ENCODE measurements around the gene PRKCZ.

Gene PRKCZ

DNA sequence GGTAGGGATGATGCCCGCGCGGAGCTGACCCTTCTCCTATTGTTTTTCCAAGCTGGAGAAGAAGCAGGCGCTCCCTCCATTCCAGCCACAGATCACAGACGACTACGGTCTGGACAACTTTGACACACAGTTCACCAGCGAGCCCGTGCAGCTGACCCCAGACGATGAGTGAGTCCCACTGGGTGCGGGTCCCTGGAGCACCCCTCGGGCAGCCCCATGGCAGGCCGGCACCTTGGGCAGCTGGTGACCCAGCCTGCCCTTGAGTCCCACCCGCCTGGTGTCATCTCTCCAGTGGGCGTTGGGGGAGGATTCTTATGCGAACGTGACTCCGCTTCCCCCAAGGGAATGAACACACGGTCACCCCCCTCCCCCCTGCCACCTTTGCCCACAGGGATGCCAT is 134.3 kb downstream of the PRKCZ start:
- DNase-seq, result no peak

DNA sequence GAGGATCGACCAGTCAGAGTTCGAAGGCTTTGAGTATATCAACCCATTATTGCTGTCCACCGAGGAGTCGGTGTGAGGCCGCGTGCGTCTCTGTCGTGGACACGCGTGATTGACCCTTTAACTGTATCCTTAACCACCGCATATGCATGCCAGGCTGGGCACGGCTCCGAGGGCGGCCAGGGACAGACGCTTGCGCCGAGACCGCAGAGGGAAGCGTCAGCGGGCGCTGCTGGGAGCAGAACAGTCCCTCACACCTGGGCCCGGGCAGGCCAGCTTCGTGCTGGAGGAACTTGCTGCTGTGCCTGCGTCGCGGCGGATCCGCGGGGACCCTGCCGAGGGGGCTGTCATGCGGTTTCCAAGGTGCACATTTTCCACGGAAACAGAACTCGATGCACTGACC is 134.7 kb downstream of the PRKCZ start:
- DNase-seq, result no peak

DNA sequence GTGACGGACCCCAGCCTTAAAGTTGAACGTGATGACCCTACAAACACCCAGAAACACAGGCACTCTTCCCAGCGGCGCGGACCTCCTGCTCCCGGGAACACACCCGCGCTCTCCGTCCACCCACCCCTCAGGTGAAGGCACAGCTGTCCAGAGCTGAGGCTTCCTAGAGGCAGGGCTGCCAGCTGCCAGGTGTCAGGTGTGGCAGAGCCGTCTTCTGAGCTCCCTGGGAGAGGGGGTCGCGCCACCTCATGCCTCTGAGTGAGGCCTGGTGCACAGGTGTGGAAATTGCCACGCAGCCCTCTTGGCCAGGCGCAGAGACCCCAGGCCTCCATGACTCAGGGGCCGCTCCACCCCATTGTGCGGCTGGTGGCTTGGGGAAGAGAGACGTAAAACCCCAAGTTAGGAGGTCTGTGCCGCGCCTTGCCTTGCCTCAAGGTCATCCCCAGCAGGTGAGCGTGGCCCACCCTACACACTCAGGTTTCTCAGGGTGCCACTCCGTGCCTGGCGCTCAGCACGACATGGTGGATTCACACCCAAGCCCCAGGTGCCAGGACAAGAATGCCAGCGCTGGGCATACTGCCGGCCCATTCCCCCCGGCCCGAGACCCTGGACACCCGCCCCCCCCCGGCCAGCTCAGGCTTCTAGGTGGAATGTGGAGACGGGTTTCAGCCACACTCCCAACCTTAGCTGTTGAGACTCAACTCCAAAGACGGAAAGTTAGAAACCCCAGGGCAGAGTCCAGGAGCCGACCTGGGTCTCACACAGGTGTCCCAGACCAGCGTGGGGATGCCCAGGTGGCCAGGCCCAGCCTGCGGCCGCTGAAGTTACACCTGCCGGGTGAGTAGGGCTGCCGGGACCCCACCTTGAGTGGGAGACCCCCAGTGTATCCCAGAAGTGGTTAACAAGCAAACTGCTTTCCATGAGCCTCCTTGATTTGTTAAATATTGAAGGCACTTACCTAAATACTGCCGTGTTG is 136.0 kb downstream of the PRKCZ start:
- no peak for DNase-seq

DNA sequence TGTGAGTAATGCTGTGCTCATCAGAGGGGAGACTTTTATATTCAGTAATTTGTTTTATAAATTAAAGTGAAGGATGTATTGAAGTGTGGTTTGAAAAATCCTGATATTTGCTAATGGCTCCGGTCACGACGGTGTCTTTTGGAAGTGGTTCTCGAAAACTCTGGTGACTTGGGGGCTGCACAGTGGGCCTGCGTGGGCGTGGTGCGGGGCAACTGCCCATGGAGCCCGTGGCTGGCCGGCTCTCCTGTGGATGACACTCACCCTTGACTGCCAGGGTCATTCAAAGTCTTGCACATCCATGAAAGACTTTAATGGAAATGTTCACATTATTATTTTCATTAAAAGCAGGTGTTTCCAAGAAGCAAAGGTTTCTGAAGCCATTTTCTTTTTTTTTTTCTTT is 136.7 kb downstream of the PRKCZ start:
- DNase-seq, result no peak

DNA sequence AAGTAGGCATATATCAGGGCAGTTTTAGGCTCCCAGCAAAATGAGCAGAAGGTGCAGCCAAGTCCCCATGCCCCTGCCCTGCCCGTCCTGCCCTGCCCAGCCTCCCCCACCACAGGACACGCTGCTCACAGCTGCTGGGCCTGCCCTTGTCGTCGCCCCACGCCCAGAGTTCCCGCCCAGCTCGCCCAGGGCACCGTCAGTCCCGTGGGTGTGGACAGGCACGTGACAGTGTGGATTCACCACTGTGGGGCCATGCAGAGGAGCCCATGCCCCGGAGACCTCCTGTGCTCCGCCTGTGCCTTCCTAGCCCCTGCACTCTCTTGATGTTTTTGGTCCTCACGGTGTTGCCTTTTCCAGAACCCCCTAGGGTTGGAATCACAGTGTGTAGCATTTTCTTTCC is 137.4 kb downstream of the PRKCZ start:
- DNase-seq, result no peak

DNA sequence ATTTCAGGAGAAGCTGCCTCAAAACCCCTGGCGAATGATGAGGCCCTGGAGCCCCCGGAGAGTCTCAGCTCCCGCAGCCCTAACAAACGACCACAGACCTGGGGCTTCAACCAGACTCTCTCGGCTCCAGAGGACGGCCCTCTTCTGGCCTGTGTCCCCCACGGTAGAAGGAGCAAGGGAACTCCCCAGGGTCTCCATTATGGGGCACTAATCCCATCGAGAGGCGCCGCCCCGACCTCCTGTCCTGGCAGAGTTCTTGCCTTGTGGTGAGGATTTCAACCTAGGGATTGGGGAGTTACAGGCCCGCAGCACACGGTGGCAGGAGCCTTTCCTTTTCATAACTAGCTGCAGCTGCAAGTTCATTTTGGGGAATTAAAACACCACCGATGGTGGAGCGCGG is 138.1 kb downstream of the PRKCZ start:
- DNase-seq, result no peak

DNA sequence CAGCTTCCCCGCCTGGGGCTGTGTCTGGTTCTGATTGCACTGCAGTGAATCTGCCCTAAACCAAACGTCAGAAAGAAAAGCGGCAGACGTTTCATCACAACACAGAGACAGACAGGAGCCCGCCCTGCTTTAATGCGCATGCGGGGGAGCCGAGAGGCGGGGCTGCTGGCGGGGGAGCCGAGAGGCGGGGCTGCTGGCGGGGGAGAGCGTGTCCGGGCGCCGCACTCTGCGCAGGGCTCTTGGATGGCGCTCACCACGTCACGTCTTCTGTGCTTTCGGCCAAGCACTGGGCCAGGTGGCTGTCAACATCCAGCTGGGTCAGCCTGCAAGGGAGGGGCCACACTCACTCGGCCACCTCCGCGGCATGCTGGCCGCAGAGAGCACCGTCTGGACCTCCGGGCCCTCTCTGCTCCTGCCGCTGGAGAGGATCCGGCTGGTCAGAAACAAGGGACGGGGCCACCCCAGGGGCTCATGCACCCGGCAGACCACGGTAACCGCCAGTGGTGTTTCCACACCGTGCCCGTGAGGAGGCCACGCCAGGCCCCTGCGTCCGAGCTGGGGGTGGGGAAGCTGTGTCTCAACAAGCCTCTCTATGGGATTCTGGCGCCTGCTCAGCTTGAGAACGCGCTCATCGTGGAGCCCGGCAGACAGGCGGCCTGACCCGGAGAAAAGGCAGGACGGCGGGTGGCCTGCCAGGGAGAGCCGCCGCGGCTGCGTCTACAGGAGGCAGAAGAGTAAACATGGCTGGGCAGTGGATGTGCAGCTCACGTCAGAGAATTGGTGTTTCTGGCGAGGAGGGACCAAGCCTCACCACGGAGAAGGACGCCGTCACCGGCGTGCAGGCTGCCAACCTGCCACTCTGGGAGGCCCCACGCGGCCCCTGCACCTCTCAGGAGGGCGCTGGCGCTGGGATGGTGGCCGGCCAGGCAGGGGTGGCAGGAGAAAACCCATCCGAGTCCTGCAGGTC is 139.5 kb downstream of the PRKCZ start:
- peak; percentile 83 for DNase-seq

DNA sequence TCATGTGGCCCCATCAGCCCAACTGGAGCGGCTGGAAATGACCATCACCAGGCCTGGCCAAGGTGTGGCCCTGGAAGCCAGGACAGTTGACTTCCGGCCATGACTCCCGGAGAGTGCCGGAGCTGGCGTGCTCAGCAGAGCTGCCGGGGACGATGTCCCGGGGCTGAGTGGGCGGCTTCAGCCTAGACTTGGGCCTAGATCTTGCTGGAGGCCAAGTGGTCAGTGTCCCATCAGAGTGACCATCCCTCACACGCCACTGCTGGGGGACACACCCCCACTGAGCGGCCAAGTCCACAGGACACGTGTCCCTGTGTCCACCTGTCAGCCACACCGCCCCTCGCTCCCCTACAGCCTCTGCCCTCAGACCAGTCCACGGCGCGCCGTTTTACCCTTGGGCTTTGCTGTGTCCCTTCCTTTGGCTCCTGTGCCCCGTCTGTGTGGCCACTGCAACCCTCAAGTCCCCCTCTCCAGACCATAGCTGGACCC is 140.3 kb downstream of the PRKCZ start:
- no peak for DNase-seq

DNA sequence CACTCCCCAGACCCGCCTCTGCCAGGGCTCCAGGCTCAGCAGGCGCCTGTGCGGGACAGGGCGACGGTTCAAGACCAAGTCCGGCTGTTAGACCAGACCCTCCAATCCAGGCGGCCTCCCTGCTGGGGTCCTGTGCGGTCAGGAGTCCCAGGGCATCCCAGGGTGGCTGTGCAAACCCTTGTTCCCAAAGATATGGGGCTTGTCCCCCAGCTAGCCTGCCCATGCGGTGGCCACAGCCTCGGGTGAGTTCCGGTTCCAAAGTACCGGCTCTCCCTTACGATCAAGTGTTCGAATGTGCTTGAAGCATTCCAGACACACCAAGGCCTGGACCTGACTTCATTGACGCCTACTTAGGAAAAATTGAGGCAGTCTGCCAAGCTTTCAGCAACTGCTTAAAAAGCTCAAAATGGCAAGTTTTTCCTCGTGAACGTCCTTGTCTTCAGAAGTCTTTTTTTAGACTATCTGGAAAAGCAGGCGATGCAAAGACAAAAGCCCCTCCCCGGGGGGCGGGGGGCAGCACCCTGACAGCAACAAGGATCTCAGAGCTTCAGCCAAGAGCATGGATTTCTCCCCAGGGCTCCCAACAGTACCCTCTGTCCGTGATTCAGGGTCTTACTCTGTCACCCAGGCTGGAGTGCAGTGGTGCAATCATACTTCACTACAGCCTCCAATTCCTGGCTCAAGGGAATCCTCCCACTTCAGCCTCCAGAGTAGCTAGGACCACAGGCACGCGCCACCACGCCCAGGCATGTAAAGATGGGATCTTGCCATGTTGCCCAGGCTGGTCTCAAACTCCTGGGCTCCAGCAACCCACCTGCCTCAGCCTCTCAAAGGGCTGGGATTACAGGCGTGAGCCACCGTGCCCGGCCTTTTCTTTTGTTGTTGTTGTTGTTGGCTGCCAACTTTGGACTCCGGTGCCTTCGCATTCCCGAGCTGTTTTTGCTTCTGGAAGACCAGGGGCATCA is 142.1 kb downstream of the PRKCZ start:
- DNase-seq, result no peak

DNA sequence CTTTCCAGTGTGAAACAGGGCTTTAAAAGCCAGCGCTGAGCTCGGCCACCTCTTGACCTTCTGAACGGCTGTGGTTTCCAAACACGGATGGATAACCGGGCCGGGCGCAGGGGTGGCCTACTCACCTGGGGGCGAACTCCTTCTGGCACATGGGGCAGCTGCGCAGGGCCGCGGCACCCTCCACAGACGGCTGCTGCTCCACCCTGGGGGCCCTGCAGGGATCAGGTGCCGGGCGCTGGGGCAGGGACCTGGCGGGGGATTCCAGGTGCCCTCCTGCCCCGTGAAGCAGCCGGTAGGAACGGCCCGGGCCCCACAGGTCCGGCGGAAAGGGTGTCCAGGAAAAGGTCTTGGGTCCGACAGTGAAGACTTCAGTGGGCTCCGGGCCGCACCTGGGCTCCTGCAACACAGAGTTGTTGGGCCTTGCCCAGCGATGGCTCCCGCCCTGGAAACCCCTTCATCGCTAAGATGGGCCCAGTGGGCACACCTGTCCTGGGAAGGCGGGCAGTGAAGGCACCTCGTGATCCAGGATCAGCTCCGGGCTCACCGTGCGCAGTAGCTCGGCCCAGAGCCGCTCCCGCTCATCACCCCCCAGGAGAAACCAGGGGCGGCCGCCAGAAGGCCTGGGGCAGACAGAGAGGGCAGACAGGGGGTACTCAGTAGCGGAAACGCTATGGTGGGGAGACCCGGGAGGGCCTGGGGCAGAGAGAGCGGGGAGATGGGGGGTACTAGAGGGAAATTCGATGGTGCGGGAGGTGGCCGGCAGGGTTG is 143.5 kb downstream of the PRKCZ start:
- no peak for DNase-seq

DNA sequence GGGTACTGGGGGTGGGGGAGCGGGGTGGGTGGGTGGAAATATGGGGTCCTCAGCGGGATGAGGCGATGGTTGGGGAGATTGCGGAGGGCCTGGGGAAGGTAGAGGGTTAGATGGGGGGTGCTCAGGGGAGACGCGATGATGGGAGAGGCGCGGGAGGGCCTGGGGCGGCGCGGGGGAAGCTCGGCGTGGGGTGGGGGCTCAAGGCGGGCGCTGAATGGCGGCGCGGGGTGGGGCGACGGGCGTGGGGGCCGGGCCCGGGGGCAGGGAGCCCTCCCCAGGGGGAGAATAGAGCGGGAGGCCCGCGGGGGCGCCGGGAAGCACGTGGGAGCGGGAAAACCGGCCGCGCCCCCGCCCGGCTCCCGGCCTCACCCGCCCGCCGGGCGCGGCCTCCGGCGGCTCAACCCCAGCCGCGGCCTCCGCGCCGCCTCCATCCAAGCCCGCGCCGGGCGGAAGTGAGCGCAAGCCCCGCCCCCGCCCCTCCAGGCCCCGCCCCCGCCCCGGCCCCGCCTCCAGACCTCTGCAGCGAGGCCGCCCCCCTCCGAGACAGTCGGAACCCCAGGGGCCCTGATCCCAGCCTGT is 144.2 kb downstream of the PRKCZ start, which contains the start of gene FAAP20:
FAAP20 (minus strand) TSS at position 454 of the 579 bp plus-strand sequence; CDS start at position 431, 23 bp downstream.
- peak; percentile 72 for DNase-seq

DNA sequence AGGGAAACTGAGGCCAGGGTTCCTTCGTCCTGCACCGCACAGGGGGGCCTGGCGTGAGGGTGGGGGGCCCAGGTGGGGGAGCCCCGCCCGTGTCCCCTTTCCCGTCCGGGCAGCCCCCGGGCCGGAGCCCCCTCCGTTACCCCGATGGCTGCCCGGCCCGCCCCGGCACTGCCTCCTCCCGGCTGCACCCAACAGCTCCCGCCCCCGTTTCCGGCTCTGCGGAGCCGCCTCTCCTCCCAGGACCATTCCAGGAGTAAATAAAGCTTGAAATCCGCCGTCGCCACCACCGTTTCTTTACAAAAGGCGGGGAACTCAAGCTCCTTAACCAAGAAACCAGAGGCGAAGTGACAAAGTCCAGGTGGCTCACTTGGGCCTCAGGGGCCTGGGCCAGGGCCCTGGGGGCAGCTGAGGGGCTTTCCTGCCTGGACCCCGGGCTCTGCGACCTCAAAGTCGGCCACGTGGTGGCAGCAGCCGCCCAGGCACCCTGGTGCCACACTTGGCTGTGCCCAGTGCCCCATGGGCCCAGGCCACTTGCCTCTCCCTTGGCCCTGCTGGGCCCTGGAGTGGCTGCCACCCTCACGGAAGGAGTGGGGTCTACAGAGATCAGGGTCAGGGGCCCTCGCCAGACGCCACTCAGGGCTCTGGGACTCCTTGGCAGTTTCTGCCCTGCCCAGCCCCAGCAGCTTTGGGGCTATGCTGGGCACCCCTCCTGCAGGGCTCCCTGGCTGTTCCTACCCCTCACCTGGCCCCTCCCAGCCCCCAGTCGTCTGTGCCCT is 144.9 kb downstream of the PRKCZ start:
- DNase-seq, result peak; percentile 80

DNA sequence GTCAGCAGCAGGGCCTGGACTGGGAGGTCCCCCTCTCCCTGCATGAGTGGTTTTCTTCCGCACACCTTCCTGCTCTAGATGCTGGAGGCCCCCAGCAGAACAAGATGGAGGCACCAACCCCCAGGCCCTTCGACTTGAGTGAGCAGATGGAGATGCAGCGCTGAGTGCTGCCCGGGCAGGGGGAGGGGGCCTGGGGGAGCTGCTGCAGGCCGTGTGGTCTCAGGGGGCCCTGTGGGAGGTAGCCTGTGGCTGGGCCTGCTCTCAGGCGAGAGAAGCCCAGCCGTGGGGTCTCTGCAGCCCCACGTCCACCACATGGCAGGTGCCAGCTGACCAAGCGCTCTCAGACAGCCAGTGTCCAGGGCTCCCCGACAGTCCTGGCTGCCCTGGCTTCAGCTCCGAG is 145.6 kb downstream of the PRKCZ start:
- no peak for DNase-seq

DNA sequence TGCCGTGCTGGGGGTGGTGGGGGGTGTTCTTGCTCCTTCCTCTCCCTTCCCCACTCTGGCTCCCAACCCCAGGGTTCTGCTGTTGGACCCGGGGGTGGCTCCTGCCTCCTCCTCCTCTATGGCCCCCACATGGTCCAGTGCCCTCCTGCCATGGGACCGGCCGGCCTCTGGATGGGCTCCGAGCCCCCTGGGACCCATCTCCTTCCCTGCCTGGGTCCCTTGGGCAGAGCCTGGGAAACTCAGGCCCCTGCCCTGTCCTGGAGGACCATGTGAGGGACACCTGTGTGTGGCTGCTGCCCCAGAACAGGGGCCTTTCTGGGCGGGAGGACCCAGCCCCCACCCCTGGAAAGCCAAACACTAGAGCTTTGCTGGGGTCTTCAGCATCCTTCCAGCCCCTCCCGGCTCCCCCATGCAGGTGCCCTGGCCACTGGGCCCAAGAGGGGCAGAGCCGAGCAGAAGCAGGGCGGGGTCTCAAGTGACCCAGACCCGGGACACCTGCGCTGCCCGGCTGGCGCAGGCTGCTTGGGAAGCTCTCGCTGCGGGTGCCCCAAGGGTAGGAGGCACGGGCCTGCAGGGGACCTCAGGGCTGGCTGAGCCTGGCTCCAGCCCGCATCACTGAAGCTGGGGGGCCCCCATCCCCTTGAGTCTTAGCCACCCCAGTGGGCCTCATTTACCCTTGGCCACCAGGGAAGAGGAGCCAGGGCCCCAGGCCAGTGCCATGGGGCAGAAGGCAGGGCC is 146.9 kb downstream of the PRKCZ start:
- DNase-seq, result no peak

DNA sequence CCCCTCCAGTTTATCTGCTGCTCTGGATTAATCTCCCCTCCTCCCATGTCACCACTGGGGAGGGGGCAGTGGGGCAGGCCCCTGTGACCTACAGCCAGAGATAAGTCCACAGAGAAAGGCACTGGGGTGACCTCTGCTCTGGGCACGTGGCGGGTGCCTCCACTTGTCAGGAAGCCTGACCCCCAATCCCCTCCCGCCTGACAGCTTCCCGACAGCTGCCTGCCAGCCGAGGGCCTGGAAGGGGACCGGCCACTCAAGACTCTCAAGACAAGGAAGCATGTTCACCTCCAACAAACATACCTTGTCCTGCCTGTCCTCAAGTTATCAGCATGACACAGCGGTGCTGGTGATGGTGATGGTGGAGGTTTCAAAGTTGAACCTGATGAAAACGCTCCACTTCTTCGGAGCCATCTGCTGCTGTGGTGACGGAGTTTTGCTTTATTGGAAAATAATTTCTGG is 147.5 kb downstream of the PRKCZ start:
- DNase-seq, result no peak

DNA sequence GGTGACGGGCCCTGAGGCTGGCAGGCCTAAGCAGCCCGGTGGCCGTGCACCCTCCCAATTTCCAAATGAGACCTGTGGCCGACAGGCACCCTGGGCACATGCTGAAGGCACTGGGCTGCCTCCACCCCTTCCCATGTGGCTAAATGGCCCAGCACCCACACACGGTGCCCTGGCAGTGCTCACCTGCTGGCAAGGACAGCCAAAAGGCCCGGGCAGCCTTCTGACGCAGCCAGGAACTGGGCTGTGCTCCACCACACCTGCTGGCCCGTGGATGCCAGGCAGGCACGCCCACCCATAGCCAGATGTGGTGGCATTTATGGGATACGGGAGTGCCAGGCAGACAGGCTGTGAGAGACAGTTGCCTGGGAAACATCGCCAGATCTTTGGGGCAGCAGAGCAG is 148.4 kb downstream of the PRKCZ start:
- no peak for DNase-seq

DNA sequence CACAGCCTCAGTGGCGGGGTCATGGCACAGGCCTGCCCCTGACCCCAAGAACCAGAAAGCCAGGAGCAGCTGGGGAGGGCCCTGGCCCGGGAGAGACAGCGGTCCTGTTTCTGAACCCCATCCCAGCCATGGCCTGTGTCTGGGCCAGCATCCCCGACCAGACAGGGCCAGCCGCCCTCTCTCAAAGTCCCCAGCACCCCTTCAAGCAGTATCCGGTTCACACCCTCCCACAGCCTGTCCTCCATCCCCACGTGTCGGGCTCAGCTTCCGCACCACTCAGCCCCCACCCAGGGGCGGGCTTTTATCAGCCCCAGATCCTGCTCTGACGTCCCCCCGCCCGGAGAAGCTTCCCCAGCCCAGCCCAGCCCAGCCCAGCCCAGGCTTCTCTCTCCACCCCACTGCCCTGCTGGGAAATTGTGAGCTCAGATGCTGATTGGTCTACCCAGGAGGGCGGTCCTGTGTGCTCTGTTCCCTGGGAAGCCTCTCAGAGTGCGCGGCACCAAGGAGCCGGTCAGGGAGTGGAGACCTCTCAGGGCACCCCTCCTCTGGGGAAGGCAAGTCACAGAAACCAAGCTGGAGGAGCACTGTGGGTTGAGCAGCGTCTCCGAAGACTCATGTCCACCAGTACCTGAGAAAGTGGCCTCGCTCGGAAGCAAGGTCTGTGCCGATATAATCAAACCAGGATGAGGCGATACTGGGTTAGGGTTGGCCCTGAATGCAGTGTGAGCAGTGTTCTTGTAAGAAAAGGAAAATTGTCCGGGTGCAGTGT is 149.0 kb downstream of the PRKCZ start:
- peak; percentile 64 for DNase-seq

DNA sequence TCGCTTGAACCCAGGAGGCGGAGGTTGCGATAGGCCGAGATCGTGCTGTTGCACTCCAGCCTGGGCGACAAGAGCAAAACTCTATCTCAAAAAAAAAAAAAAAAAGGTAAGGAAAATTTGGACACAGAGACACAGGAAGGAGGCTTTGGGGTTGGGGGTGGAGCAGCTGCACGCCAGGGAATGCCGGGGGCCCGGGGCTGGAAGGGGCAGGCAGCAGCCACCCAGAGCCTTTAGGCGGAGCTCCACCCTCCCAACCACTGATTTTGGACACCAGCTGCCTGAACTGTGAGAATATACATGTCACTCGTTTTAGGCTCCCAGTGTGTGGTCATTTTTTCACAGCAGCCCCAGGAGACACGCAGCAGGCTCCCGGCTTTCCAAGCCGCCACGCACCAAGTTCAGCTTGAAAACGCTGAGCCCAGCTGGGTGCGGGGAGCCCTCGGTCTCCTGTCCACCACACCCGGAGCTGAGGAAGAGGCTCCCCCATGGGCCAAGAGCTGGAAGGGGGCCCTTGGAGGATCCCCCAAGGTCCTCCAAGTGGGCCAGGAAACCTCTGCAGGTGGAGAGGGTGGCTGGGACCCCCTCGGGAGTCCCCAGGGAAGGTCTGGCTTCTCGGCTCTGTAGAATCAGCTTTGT is 150.2 kb downstream of the PRKCZ start:
- DNase-seq, result no peak
